MM.1S (cell line): Measurements from ENCODE around the gene TNXB.
"Not testable (repeated sequence)": the region's sequence is repeated elsewhere in the genome, so short reads cannot be mapped to it uniquely, and the experiment has no call there.

Experiments used
- CTCF ChIP-seq: fragments of 300-600 bp; sonication (generic); IDR thresholded peaks from 2 replicates; pipeline ENCODE4 v1.5.1; 2016; ENCODE audit warnings: antibody characterized with exemption, low read length, mixed read lengths
- EZH2 ChIP-seq: fragments of 300-600 bp; sonication (generic); optimal IDR thresholded peaks from 2 replicates; pipeline ENCODE3; 2017; ENCODE audit warnings: low read depth, mild to moderate bottlenecking, antibody characterized with exemption, low read length, mixed read lengths

DNA sequence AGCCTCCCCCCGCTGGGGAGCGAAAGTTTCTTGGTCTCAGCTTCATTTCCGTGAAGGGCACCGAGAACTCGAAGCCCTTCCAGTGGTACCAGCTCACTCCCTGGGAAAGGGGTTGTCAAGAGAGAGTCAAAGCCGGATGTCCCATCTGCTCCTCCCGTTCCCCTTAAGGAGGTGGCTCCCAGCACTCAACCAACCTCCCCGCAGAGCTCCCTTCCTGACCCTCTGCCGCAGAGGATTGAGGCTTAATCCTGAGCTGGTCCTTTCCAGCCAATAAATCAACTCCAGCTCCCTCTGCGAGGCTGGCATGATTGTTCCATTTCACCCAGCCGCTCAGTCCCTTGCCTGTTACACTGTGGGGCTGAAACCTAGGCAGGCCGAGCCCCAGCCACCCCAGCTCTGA is 100.5 kb downstream of the TNXB start:
- not testable (repeated sequence) for TF ChIP-seq CTCF, EZH2
